GM23248 (cell line): ENCODE results near the gene NR3C2. TPM values are rescaled to one million over a fixed set of nuclear protein-coding genes. Genes with fewer than 3 reads are reported as not detected.

Source experiments
- DNase-seq: peaks from one replicate; pipeline ENCODE4 v3.0.0-alpha.2; 2015
- H2AFZ ChIP-seq: fragments of 200-600 bp; sonication (generic); 2 replicates; pipeline ENCODE4 v1.6.1; 2016; ENCODE audit warnings: antibody characterized with exemption
- H3F3A ChIP-seq: fragments of 200-600 bp; sonication (generic); 2 replicates; pipeline ENCODE4 v1.6.1; 2016; ENCODE audit warnings: mild to moderate bottlenecking, antibody characterized with exemption, mixed run types; ENCODE audit not compliant: insufficient read depth
- H3K27ac ChIP-seq: fragments of 200-600 bp; sonication (generic); 2 replicates; pipeline ENCODE4 v1.5.1; 2016; ENCODE audit warnings: mild to moderate bottlenecking
- H3K27me3 ChIP-seq: fragments of 200-600 bp; sonication (generic); replicated peaks from 2 replicates; pipeline ENCODE4 v1.6.1; 2016; ENCODE audit warnings: mild to moderate bottlenecking; ENCODE audit not compliant: insufficient read depth
- H3K36me3 ChIP-seq: fragments of 200-600 bp; sonication (generic); 2 replicates; pipeline ENCODE4 v1.6.1; 2016; ENCODE audit warnings: low read depth, mild to moderate bottlenecking
- H3K4me1 ChIP-seq: fragments of 200-600 bp; sonication (generic); 2 replicates; pipeline ENCODE4 v1.6.1; 2016; ENCODE audit warnings: mild to moderate bottlenecking; ENCODE audit not compliant: insufficient read depth
- H3K4me2 ChIP-seq: fragments of 200-600 bp; sonication (generic); one replicate; pipeline ENCODE4 v1.6.1; 2016; ENCODE audit warnings: mild to moderate bottlenecking; ENCODE audit not compliant: unreplicated experiment
- H3K4me3 ChIP-seq: fragments of 200-600 bp; sonication (generic); 2 replicates; pipeline ENCODE4 v1.5.1; 2016; ENCODE audit warnings: mild to moderate bottlenecking
- H3K79me2 ChIP-seq: fragments of 200-600 bp; sonication (generic); 2 replicates; pipeline ENCODE4 v1.6.1; 2016; ENCODE audit warnings: mild to moderate bottlenecking; ENCODE audit not compliant: insufficient read depth
- H3K9ac ChIP-seq: fragments of 200-600 bp; sonication (generic); 2 replicates; pipeline ENCODE4 v1.6.1; 2016; ENCODE audit warnings: mild to moderate bottlenecking
- H3K9me2 ChIP-seq: fragments of 200-600 bp; sonication (generic); 2 replicates; pipeline ENCODE4 v1.6.1; 2016; ENCODE audit warnings: mixed run types, mild to moderate bottlenecking, moderate library complexity; ENCODE audit not compliant: insufficient read depth
- H3K9me3 ChIP-seq: fragments of 200-600 bp; sonication (generic); one replicate; pipeline ENCODE4 v1.6.1; 2017; ENCODE audit warnings: low read depth
- H4K20me1 ChIP-seq: fragments of 200-600 bp; sonication (generic); 2 replicates; pipeline ENCODE4 v1.6.0; 2016; ENCODE audit not compliant: insufficient read depth
- EZH2 ChIP-seq: fragments of 200-600 bp; sonication (generic); IDR thresholded peaks from 2 replicates; pipeline ENCODE4 v1.6.1; 2018; ENCODE audit warnings: antibody characterized with exemption, mild to moderate bottlenecking; ENCODE audit not compliant: insufficient read depth, poor library complexity, severe bottlenecking
- EZH2phosphoT487 ChIP-seq: fragments of 200-600 bp; sonication (generic); IDR thresholded peaks from 2 replicates; pipeline ENCODE4 v1.6.1; 2018; ENCODE audit warnings: antibody characterized with exemption, moderate library complexity, mild to moderate bottlenecking, low read depth; ENCODE audit not compliant: insufficient read depth
- WGBS, 2 experiments: methylation state at CpG; one replicate each; pipeline ENCODE4 v1.1.6; 2015 to 2017; ENCODE audit warnings: low lambda C conversion rate in 2 of 2, low coverage in 1 of 2; ENCODE audit errors: missing lambda C conversion rate in 2 of 2; 5-methylcytosine and 5-hydroxymethylcytosine counted together
- in situ Hi-C: fragments of 300-500 bp; cut with MboI; formaldehyde crosslinking; loops from 2 replicates; pipeline ENCODE4 v1.15.0; 2020
- polyA plus RNA-seq: library from polyadenylated mRNA; unstranded; fragments of >200 nt; fragmentation: Nextera tagmentation; extraction: Ambion mirVana; gene quantifications from 2 replicates; pipeline ENCODE4 v1.2.1, GENCODE V29; 2016
- total RNA-seq: library from RNA; depleted of rRNA; stranded (reverse); fragments of >200 nt; shearing (Covaris generic); gene quantifications from 2 replicates; pipeline ENCODE4 v1.2.3, GENCODE V29; 2014

The NR3C2 gene
- total and polyA plus RNA-seq, 2 experiments from 2014 or later: 0.04 TPM; not detected in 1

DNA sequence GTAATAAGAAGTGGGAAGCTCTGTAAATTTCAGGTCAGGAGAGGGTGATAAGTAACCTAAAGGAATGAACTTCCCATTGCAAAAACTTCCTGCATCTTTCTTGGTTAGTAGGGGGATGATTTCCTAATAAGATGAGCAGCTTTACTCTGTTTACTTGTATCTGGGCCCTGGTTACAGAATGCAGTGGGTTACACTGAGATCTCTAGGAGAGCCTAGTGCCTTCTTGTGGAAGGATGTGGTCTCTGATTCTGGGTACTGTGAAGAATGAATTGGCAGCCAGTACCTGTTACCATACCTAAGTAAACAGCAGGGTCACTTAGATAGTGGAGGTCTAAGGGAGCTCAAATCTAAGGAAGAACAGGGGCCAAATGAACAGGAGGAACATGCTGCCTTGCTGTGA lies 389.8 kb downstream of the NR3C2 start:
- H3K4me2 ChIP-seq: no peak overlapping the region
- peaks cover 27% of the 10 kb centered on the region for H3K79me2 ChIP-seq
- no peak for DNase-seq
- H2AFZ ChIP-seq: no peak overlapping the region
- H3K4me1 ChIP-seq: 0 out of 2 replicates have a peak, but pooled peaks cover 6% of the 10 kb centered on the region
- H3K27ac ChIP-seq: no peak overlapping the region
- no peaks in the 10 kb centered on the region for H3K9me3 ChIP-seq
- H3F3A ChIP-seq: no peaks in the 10 kb centered on the region
- no peaks in the 10 kb centered on the region for H3K36me3 ChIP-seq
- H3K27me3 ChIP-seq: no peaks in the 10 kb centered on the region
- H3K4me3 ChIP-seq: no peak overlapping the region
- no peaks in the 10 kb centered on the region; the same call in 1 of the 2 replicates for H4K20me1 ChIP-seq
- H3K9ac ChIP-seq: no peak overlapping the region
- no peaks in the 10 kb centered on the region for H3K9me2 ChIP-seq
- TF ChIP-seq EZH2phosphoT487 (no peak), EZH2 (no peak)
- in situ Hi-C loops: no loop called here

GRCh38 chr4:148051403-148051802 lies 390.8 kb downstream of the NR3C2 start:
- no peak for DNase-seq
- TF ChIP-seq EZH2 (no peak), EZH2phosphoT487 (no peak)
- peaks cover 17% of the 10 kb centered on the region; the same call in 1 of the 2 replicates for H3K79me2 ChIP-seq
- H3K27me3 ChIP-seq: no peaks in the 10 kb centered on the region
- H3K9me3 ChIP-seq: no peaks in the 10 kb centered on the region
- no peak overlapping the region for H3K4me3 ChIP-seq
- H3K4me1 ChIP-seq: 0 out of 2 replicates have a peak, but pooled peaks cover under 1% of the 10 kb centered on the region
- 85 to 91% methylated on average over 4 of the region's 4 CpGs for WGBS, 2 experiments
- no peaks in the 10 kb centered on the region for H3K36me3 ChIP-seq
- H2AFZ ChIP-seq: no peak overlapping the region
- in situ Hi-C loops: no loop called here
- no peak overlapping the region for H3K9ac ChIP-seq
- H3F3A ChIP-seq: no peaks in the 10 kb centered on the region
- no peak overlapping the region for H3K27ac ChIP-seq
- H3K9me2 ChIP-seq: no peaks in the 10 kb centered on the region
- H4K20me1 ChIP-seq: no peaks in the 10 kb centered on the region; the same call in 1 of the 2 replicates
- H3K4me2 ChIP-seq: no peak overlapping the region

DNA sequence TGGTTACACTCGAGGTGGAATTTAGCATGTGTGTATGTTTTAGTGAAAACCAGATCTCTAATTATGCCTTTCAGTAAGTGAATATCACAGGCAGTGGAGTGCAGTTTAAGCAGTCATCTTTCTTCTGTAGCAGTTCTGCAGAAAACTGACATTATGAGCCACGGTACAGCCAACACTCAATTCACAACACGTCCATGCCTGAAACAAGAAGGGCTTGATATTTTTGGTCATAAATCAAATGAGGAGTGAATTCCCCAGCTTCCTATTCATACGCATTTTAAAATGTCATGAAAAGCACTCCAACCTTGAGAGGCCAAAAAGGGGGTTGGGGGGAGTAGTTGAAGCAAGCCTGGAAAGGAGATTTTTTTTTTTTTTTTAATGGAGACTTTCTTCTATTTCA lies 393.6 kb downstream of the NR3C2 start:
- H3F3A ChIP-seq: no peaks in the 10 kb centered on the region
- H3K36me3 ChIP-seq: no peaks in the 10 kb centered on the region
- TF ChIP-seq EZH2 (no peak), EZH2phosphoT487 (no peak)
- no peak for DNase-seq
- no peak overlapping the region for H3K4me2 ChIP-seq
- no peaks in the 10 kb centered on the region for H3K4me1 ChIP-seq
- H3K9ac ChIP-seq: no peak overlapping the region
- no peak overlapping the region for H3K27ac ChIP-seq
- WGBS, 2 experiments: 63 to 66% methylated on average over 4 of the region's 4 CpGs
- no peaks in the 10 kb centered on the region for H4K20me1 ChIP-seq
- 0 out of 2 replicates have a peak, but pooled peaks cover 12% of the 10 kb centered on the region for H3K79me2 ChIP-seq
- H3K9me2 ChIP-seq: no peaks in the 10 kb centered on the region
- no peak overlapping the region for H2AFZ ChIP-seq
- no peak overlapping the region for H3K4me3 ChIP-seq
- no peaks in the 10 kb centered on the region for H3K9me3 ChIP-seq
- no peaks in the 10 kb centered on the region for H3K27me3 ChIP-seq
- in situ Hi-C loops: no loop called here

GRCh38 chr4:148044912-148045352 lies 397.3 kb downstream of the NR3C2 start:
- H3K4me2 ChIP-seq: no peak overlapping the region
- H3K27me3 ChIP-seq: no peaks in the 10 kb centered on the region
- H3K79me2 ChIP-seq: peaks cover 18% of the 10 kb centered on the region
- no peaks in the 10 kb centered on the region for H3K9me2 ChIP-seq
- no peaks in the 10 kb centered on the region for H3F3A ChIP-seq
- no peak overlapping the region for H2AFZ ChIP-seq
- H3K9ac ChIP-seq: no peak overlapping the region
- no peaks in the 10 kb centered on the region for H3K9me3 ChIP-seq
- no peaks in the 10 kb centered on the region for H3K4me1 ChIP-seq
- in situ Hi-C loops: no loop called here
- no peak for DNase-seq
- 78% methylated on average over 4 of the region's 4 CpGs for WGBS, 2 experiments
- H3K4me3 ChIP-seq: no peak overlapping the region
- no peaks in the 10 kb centered on the region for H3K36me3 ChIP-seq
- H3K27ac ChIP-seq: no peak overlapping the region
- no peaks in the 10 kb centered on the region for H4K20me1 ChIP-seq
- no peak for TF ChIP-seq EZH2
- no peak for TF ChIP-seq EZH2phosphoT487
